ENCODE data around the gene LRRC71. TPM values are rescaled to one million over a fixed set of nuclear protein-coding genes. Genes with fewer than 3 reads are reported as not detected.

LRRC71 gene
- total RNA-seq, 1 donor from 2014 or later: not detected

GRCh38 chr1:156975084-156975483, 54.7 kb downstream of the LRRC71 start:
- DNase-seq (ENCODE audit: low spot score, unreplicated experiment): no peak
- no peak overlapping the region for H3K27ac Mint-ChIP-seq
- TF ChIP-seq CTCF (IDR thresholded peaks at IDR 0.05; ENCODE audit: unreplicated experiment): no peak
- no peaks in the 10 kb centered on the region for H3K27me3 Mint-ChIP-seq
- H3K36me3 Mint-ChIP-seq (ENCODE audit: insufficient read depth): peaks cover 47% of the 10 kb centered on the region
- H3K4me1 Mint-ChIP-seq (ENCODE audit: low read depth): peaks cover 2% of the 10 kb centered on the region
- no peak overlapping the region for H3K4me3 Mint-ChIP-seq (ENCODE audit: low read depth)
- H3K9me3 Mint-ChIP-seq (ENCODE audit: low read depth): no peaks in the 10 kb centered on the region

- Mint-ChIP-seq H3K4me1 (ENCODE audit: low read depth) (no peaks in the 10 kb centered on the region), H3K4me3 (ENCODE audit: low read depth) (no peak overlapping the region), H3K27ac (peak overlapping the region; percentile 53), H3K27me3 (no peaks in the 10 kb centered on the region), H3K36me3 (ENCODE audit: insufficient read depth) (peaks cover 34% of the 10 kb centered on the region), H3K9me3 (ENCODE audit: low read depth) (no peaks in the 10 kb centered on the region)
- TF ChIP-seq CTCF (IDR thresholded peaks at IDR 0.05; ENCODE audit: unreplicated experiment): no peak
- no peak for DNase-seq (ENCODE audit: low spot score, unreplicated experiment)
These were observed 60.1 kb downstream of the LRRC71 start for GRCh38 chr1:156980551-156980950.

Small RNA genes within 50 kb of the gene (microRNA-seq; reads per million reads assigned to microRNA genes)
- gene MIR765 (ENCODE audit: borderline number of aligned reads, unreplicated experiment): 6.6 reads per million, percentile 6 among the genes with 10 or more reads in this experiment

Other genes with a start within 250 kb of the LRRC71 start
- 33.9 and 39.2 TPM in 2 replicates for gene NES, start 243.2 kb upstream of the LRRC71 start, total RNA-seq
- 70.4 and 125 TPM in 2 replicates for gene CRABP2, start 215.0 kb upstream of the LRRC71 start, total RNA-seq
- 40.0 and 42.4 TPM in 2 replicates for gene METTL25B, start 192.2 kb upstream of the LRRC71 start, total RNA-seq
- 36.9 and 38.9 TPM in 2 replicates for gene ISG20L2, start 191.9 kb upstream of the LRRC71 start, total RNA-seq
- gene MRPL24, start 179.5 kb upstream of the LRRC71 start, total RNA-seq: 35.9 and 43.2 TPM in 2 replicates
- 280 and 288 TPM in 2 replicates for gene HDGF, start 169.0 kb upstream of the LRRC71 start, total RNA-seq
- gene PRCC, start 153.1 kb upstream of the LRRC71 start, total RNA-seq: 93.2 TPM in 2 replicates
- gene SH2D2A, start 103.8 kb upstream of the LRRC71 start, total RNA-seq: not detected in 2 replicates
- not detected in 2 replicates for gene INSRR, start 61.5 kb upstream of the LRRC71 start, total RNA-seq
- gene NTRK1, start 59.8 kb upstream of the LRRC71 start, total RNA-seq: 0.36 TPM in 1 of 2 replicates, not detected in the other
- gene PEAR1, start 26.9 kb upstream of the LRRC71 start, total RNA-seq: 0.20 TPM in 1 of 2 replicates, not detected in the other
- gene ARHGEF11, start 125.1 kb downstream of the LRRC71 start, total RNA-seq: 55.9 and 56.7 TPM in 2 replicates
- 0.67 and 0.72 TPM in 2 replicates for gene ETV3L, start 179.2 kb downstream of the LRRC71 start, total RNA-seq
- gene ETV3, start 217.8 kb downstream of the LRRC71 start, total RNA-seq: 31.8 and 32.5 TPM in 2 replicates